ENCODE data around the gene IFNA21. TPM values are rescaled to one million over a fixed set of nuclear protein-coding genes. Genes with fewer than 3 reads are reported as not detected.

IFNA21 gene
- polyA plus RNA-seq, 1 experiment = not detected

- TF ChIP-seq CTCF (IDR thresholded peaks at IDR 0.05; ENCODE audit: insufficient read depth, low read depth, low read length) = no peak
- no peak for DNase-seq (ENCODE audit: low read depth)
- ChIA-PET POLR2A (no interaction called here), CTCF (no interaction called here)
- Histone ChIP-seq H3K36me3 (ENCODE audit: control insufficient read depth, insufficient read depth, low read length) (no peaks in the 10 kb centered on the region), H3K4me3 (ENCODE audit: low read depth, low read length) (no peak overlapping the region), H3K27me3 (ENCODE audit: control insufficient read depth, insufficient read depth, low read length) (no peaks in the 10 kb centered on the region)
Measured at GRCh38 chr9:21171351-21171750, 4.9 kb upstream of the IFNA21 start.

GRCh38 chr9:21165516-21165915 is 944 bp downstream of the IFNA21 start:
- no peak for DNase-seq (ENCODE audit: low read depth)
- Histone ChIP-seq H3K27me3 (ENCODE audit: control insufficient read depth, insufficient read depth, low read length) (no peaks in the 10 kb centered on the region), H3K4me3 (ENCODE audit: low read depth, low read length) (no peak overlapping the region), H3K36me3 (ENCODE audit: control insufficient read depth, insufficient read depth, low read length) (no peaks in the 10 kb centered on the region)
- ChIA-PET CTCF (no interaction called here), POLR2A (no interaction called here)
- no peak for TF ChIP-seq CTCF (IDR thresholded peaks at IDR 0.05; ENCODE audit: insufficient read depth, low read depth, low read length)

- ChIA-PET CTCF (interaction anchor here (0.6 kb wide), 1 partner anchor 93 kb away, joined by 3 read pairs; no protein-coding TSS in a partner anchor), POLR2A (no interaction called here)
- TF ChIP-seq CTCF (IDR thresholded peaks at IDR 0.05; ENCODE audit: insufficient read depth, low read depth, low read length) = no peak
- Histone ChIP-seq H3K4me3 (ENCODE audit: low read depth, low read length) (no peak overlapping the region), H3K36me3 (ENCODE audit: control insufficient read depth, insufficient read depth, low read length) (no peaks in the 10 kb centered on the region), H3K27me3 (ENCODE audit: control insufficient read depth, insufficient read depth, low read length) (no peaks in the 10 kb centered on the region)
- DNase-seq (ENCODE audit: low read depth) = no peak
Measured at GRCh38 chr9:21160178-21160577, 6.3 kb downstream of the IFNA21 start.

GRCh38 chr9:21155501-21155900 is 11.0 kb downstream of the IFNA21 start:
- no peaks in the 10 kb centered on the region for H3K27me3 ChIP-seq (ENCODE audit: control insufficient read depth, insufficient read depth, low read length)
- POLR2A ChIA-PET = no interaction called here
- no peak overlapping the region for H3K4me3 ChIP-seq (ENCODE audit: low read depth, low read length)
- CTCF ChIA-PET = no interaction called here
- H3K36me3 ChIP-seq (ENCODE audit: control insufficient read depth, insufficient read depth, low read length) = no peaks in the 10 kb centered on the region
- no peak for TF ChIP-seq CTCF (IDR thresholded peaks at IDR 0.05; ENCODE audit: insufficient read depth, low read depth, low read length)
- no peak for DNase-seq (ENCODE audit: low read depth)

- Histone ChIP-seq H3K36me3 (ENCODE audit: control insufficient read depth, insufficient read depth, low read length) (no peaks in the 10 kb centered on the region), H3K27me3 (ENCODE audit: control insufficient read depth, insufficient read depth, low read length) (no peaks in the 10 kb centered on the region), H3K4me3 (ENCODE audit: low read depth, low read length) (no peak overlapping the region)
- ChIA-PET POLR2A (interaction anchor here (0.6 kb wide), 1 partner anchor 37 kb away, joined by 3 read pairs; no protein-coding TSS in a partner anchor), CTCF (no interaction called here)
- TF ChIP-seq CTCF (IDR thresholded peaks at IDR 0.05; ENCODE audit: insufficient read depth, low read depth, low read length) = no peak
- DNase-seq (ENCODE audit: low read depth) = no peak
Measured at GRCh38 chr9:21154018-21154608, 12.3 kb downstream of the IFNA21 start.

Measured in BJ (cell line).